GM21723 (cell line): ENCODE results near the gene NCF4.
A peak's percentile ranks its signal among the peaks of the same experiment; 100 is the strongest.

Experiments
- ATAC-seq: cut with Tn5 transposase; IDR thresholded peaks from one replicate; pipeline ENCODE4 v1.9.1; 2021; ENCODE audit warnings: mild to moderate bottlenecking, moderate library complexity; ENCODE audit not compliant: unreplicated experiment

Gene NCF4

GRCh38 chr22:36863979-36864378, 3.2 kb downstream of the NCF4 start:
- ATAC-seq: no peak

GRCh38 chr22:36864454-36865215, 3.8 kb downstream of the NCF4 start:
- no peak for ATAC-seq

GRCh38 chr22:36865346-36865745, 4.5 kb downstream of the NCF4 start:
- no peak for ATAC-seq

- ATAC-seq: no peak
Observed at GRCh38 chr22:36867695-36868094, 6.9 kb downstream of the NCF4 start.

- no peak for ATAC-seq
Observed at GRCh38 chr22:36868546-36869181, 7.9 kb downstream of the NCF4 start.

- ATAC-seq: no peak
Observed at GRCh38 chr22:36870250-36870649, 9.4 kb downstream of the NCF4 start.

- ATAC-seq: no peak
Observed at GRCh38 chr22:36871669-36872081, 10.9 kb downstream of the NCF4 start.

GRCh38 chr22:36872084-36872483, 11.3 kb downstream of the NCF4 start:
- no peak for ATAC-seq

GRCh38 chr22:36872866-36873498, 12.2 kb downstream of the NCF4 start:
- ATAC-seq: no peak

- ATAC-seq: peak; percentile 68
Observed at GRCh38 chr22:36873614-36874308, 13.0 kb downstream of the NCF4 start.

GRCh38 chr22:36874309-36874696, 13.5 kb downstream of the NCF4 start:
- ATAC-seq: no peak

GRCh38 chr22:36874736-36875135, 13.9 kb downstream of the NCF4 start:
- ATAC-seq: no peak

- ATAC-seq: no peak
Observed at GRCh38 chr22:36875741-36876140, 14.9 kb downstream of the NCF4 start.

GRCh38 chr22:36879775-36880174, 19.0 kb downstream of the NCF4 start:
- no peak for ATAC-seq

- no peak for ATAC-seq
Observed at GRCh38 chr22:36881504-36882245, 20.9 kb downstream of the NCF4 start.

GRCh38 chr22:36884349-36885158, 23.7 kb downstream of the NCF4 start:
- ATAC-seq: no peak

- no peak for ATAC-seq
Observed at GRCh38 chr22:36885474-36885873, 24.7 kb downstream of the NCF4 start.

GRCh38 chr22:36886016-36886415, 25.2 kb downstream of the NCF4 start:
- ATAC-seq: no peak

- ATAC-seq: no peak
Observed at GRCh38 chr22:36887162-36887561, 26.4 kb downstream of the NCF4 start.

- ATAC-seq: no peak
Observed at GRCh38 chr22:36891646-36892045, 30.8 kb downstream of the NCF4 start.
